Astrocyte (in vitro differentiated cells and primary cell): ENCODE measurements around the gene HECTD3. TPM values are rescaled to one million over a fixed set of nuclear protein-coding genes. Genes with fewer than 3 reads are reported as not detected.

ENCODE experiments used
- DNase-seq: peaks from one replicate; pipeline ENCODE4 v3.0.0-alpha.2; 2010; ENCODE audit warnings: low read depth
- FAIRE-seq: peaks from 2 replicates; lab custom pipeline; 2011; peaks lifted over from hg19 to GRCh38; lab: Jason Lieb, UNC
- H2AFZ ChIP-seq: 2 replicates; pipeline ENCODE4 v1.6.0; 2012; ENCODE audit warnings: low read depth, low read length, inconsistent platforms
- H3K27ac ChIP-seq: 2 replicates; pipeline ENCODE4 v1.5.1; 2011; ENCODE audit warnings: low read depth, low read length, inconsistent platforms
- H3K27me3 ChIP-seq: 2 replicates; pipeline ENCODE4 v1.6.0; 2011; ENCODE audit warnings: low read length, inconsistent platforms; ENCODE audit not compliant: insufficient read depth
- H3K36me3 ChIP-seq: 2 replicates; pipeline ENCODE4 v1.5.1; 2011; ENCODE audit warnings: low read length, inconsistent platforms; ENCODE audit not compliant: insufficient read depth
- H3K4me1 ChIP-seq: 2 replicates; pipeline ENCODE4 v1.5.1; 2011; ENCODE audit warnings: low read length, inconsistent platforms; ENCODE audit not compliant: insufficient read depth
- H3K4me2 ChIP-seq: 2 replicates; pipeline ENCODE4 v1.6.0; 2012; ENCODE audit warnings: low read length, inconsistent platforms
- H3K4me3 ChIP-seq: 2 replicates; pipeline ENCODE4 v1.5.1; 2011; ENCODE audit warnings: low read depth, mild to moderate bottlenecking, low read length, inconsistent platforms; ENCODE audit not compliant: insufficient read depth
- H3K79me2 ChIP-seq: 2 replicates; pipeline ENCODE4 v1.6.0; 2012; ENCODE audit warnings: mild to moderate bottlenecking, low read length, inconsistent platforms; ENCODE audit not compliant: insufficient read depth
- H3K9ac ChIP-seq: 2 replicates; pipeline ENCODE4 v1.6.0; 2012; ENCODE audit warnings: mild to moderate bottlenecking, low read length, inconsistent platforms
- H3K9me3 ChIP-seq: 2 replicates; pipeline ENCODE4 v1.5.1; 2012; ENCODE audit warnings: low read depth, mild to moderate bottlenecking, low read length, inconsistent platforms; ENCODE audit not compliant: insufficient read depth
- H4K20me1 ChIP-seq: 2 replicates; pipeline ENCODE4 v1.6.0; 2012; ENCODE audit warnings: low read length, inconsistent platforms; ENCODE audit not compliant: insufficient read depth
- H3K27ac Mint-ChIP-seq: one replicate; pipeline ENCODE4 v1.8.0; 2021; ENCODE audit warnings: mild to moderate bottlenecking, mixed read lengths; ENCODE audit not compliant: unreplicated experiment
- H3K27me3 Mint-ChIP-seq: one replicate; pipeline ENCODE4 v1.8.0; 2021; ENCODE audit warnings: low read depth, mixed read lengths; ENCODE audit not compliant: unreplicated experiment
- H3K36me3 Mint-ChIP-seq: one replicate; pipeline ENCODE4 v1.8.0; 2021; ENCODE audit warnings: low read depth, mixed read lengths; ENCODE audit not compliant: unreplicated experiment
- H3K4me1 Mint-ChIP-seq: one replicate; pipeline ENCODE4 v1.8.0; 2021; ENCODE audit warnings: low read depth, mixed read lengths; ENCODE audit not compliant: unreplicated experiment
- H3K4me3 Mint-ChIP-seq: one replicate; pipeline ENCODE4 v1.8.0; 2021; ENCODE audit warnings: mild to moderate bottlenecking, moderate library complexity, mixed read lengths; ENCODE audit not compliant: unreplicated experiment
- H3K9me3 Mint-ChIP-seq: one replicate; pipeline ENCODE4 v1.8.0; 2021; ENCODE audit warnings: mild to moderate bottlenecking, mixed read lengths; ENCODE audit not compliant: unreplicated experiment
- EZH2 ChIP-seq: IDR thresholded peaks from 2 replicates; pipeline ENCODE4 v1.6.1; 2012; ENCODE audit warnings: mild to moderate bottlenecking, low read length, inconsistent platforms; ENCODE audit not compliant: insufficient read depth
- total RNA-seq: library from RNA; stranded (reverse); gene quantifications from 2 replicates; pipeline ENCODE4 v1.2.1, GENCODE V29; 2021
- TF ChIP-seq, protein P1 (sequence below): IDR thresholded peaks from 2 replicates; pipeline ENCODE4 v1.5.1; 2011; ENCODE audit warnings: low read depth, mild to moderate bottlenecking, inconsistent platforms, low read length, moderate library complexity; ENCODE audit not compliant: insufficient read depth

Gene HECTD3
- total RNA-seq, 1 donor from 2014 or later, result 33.2 TPM

DNA sequence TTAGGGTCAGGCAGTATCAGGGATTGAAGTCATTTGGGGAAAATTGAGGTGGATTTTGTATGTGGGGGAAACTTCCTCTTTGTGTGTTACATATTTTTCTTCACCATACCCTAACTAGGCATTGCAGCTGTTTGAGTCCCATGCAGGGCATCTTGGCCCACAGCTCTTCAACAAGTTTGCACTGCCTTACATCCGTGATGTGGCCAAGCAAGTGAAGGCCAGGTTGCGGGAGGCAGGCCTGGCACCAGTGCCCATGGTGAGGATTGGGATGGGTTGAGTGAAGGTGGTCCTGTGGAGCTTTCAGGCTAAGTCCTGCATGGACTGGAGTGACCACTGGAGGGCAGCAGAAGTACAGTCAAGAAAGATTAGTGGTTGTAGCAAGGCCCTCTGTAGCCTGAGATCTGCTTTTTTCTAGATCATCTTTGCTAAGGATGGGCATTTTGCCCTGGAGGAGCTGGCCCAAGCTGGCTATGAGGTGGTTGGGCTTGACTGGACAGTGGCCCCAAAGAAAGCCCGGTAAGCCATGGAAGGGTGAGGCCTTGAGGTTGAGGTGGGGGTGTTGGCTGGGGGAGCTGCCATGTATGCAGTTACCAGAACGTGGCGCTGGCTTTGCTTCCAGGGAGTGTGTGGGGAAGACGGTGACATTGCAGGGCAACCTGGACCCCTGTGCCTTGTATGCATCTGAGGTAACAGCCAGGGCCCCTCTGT lies 3.4 kb upstream of the HECTD3 start:
- no peaks in the 10 kb centered on the region for H3K27me3 ChIP-seq
- TF ChIP-seq, protein P1, sequence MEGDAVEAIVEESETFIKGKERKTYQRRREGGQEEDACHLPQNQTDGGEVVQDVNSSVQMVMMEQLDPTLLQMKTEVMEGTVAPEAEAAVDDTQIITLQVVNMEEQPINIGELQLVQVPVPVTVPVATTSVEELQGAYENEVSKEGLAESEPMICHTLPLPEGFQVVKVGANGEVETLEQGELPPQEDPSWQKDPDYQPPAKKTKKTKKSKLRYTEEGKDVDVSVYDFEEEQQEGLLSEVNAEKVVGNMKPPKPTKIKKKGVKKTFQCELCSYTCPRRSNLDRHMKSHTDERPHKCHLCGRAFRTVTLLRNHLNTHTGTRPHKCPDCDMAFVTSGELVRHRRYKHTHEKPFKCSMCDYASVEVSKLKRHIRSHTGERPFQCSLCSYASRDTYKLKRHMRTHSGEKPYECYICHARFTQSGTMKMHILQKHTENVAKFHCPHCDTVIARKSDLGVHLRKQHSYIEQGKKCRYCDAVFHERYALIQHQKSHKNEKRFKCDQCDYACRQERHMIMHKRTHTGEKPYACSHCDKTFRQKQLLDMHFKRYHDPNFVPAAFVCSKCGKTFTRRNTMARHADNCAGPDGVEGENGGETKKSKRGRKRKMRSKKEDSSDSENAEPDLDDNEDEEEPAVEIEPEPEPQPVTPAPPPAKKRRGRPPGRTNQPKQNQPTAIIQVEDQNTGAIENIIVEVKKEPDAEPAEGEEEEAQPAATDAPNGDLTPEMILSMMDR, result peak; percentile 88
- TF ChIP-seq EZH2, result no peak
- FAIRE-seq, result no peak

DNA sequence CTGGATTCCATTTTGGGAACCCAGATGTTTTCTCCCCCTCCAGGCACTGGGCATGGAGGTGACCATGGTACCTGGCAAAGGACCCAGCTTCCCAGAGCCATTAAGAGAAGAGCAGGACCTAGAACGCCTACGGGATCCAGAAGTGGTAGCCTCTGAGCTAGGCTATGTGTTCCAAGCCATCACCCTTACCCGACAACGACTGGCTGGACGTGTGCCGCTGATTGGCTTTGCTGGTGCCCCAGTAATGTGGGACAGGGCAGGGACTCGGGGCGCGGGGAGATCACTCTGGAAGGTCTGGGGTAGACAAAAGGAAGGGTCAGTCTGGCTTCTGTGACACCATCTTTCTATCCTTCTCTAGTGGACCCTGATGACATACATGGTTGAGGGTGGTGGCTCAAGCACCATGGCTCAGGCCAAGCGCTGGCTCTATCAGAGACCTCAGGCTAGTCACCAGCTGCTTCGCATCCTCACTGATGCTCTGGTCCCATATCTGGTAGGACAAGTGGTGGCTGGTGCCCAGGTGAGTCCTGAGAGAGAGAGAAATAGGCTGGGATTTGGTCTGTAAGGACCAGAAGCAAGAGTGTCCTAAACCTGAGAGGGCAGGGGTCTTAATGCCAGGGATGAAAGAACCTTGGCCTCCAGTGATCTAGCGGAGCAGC lies 2.6 kb upstream of the HECTD3 start:
- H2AFZ ChIP-seq, result no peak overlapping the region
- H3K36me3 ChIP-seq, result peaks cover 18% of the 10 kb centered on the region
- H3K4me1 ChIP-seq, result peaks cover 26% of the 10 kb centered on the region
- H3K27ac ChIP-seq, result no peak overlapping the region
- Mint-ChIP-seq H3K27ac (no peak overlapping the region), H3K27me3 (no peaks in the 10 kb centered on the region), H3K9me3 (peaks cover 2% of the 10 kb centered on the region), H3K4me3 (peak overlapping the region; percentile 84), H3K36me3 (peaks cover 10% of the 10 kb centered on the region), H3K4me1 (peaks cover 18% of the 10 kb centered on the region)
- no peak for FAIRE-seq
- no peaks in the 10 kb centered on the region for H3K27me3 ChIP-seq
- DNase-seq, result no peak
- H3K9me3 ChIP-seq, result no peaks in the 10 kb centered on the region
- peaks cover 50% of the 10 kb centered on the region for H3K79me2 ChIP-seq
- no peak overlapping the region for H3K4me3 ChIP-seq
- TF ChIP-seq, protein P1, result no peak
- peak overlapping the region; percentile 96 for H3K4me2 ChIP-seq
- H4K20me1 ChIP-seq, result peaks cover 27% of the 10 kb centered on the region
- peak overlapping the region; percentile 83 for H3K9ac ChIP-seq

More for the DNA sequence above, 3.4 kb upstream of the HECTD3 start:
- peaks cover 42% of the 10 kb centered on the region for H3K79me2 ChIP-seq
- peaks cover 15% of the 10 kb centered on the region for H3K36me3 ChIP-seq
- Mint-ChIP-seq H3K4me1 (peaks cover 18% of the 10 kb centered on the region), H3K36me3 (peaks cover 4% of the 10 kb centered on the region), H3K27ac (no peak overlapping the region), H3K4me3 (peak overlapping the region; percentile 72), H3K27me3 (no peaks in the 10 kb centered on the region), H3K9me3 (peaks cover 2% of the 10 kb centered on the region)
- H3K9me3 ChIP-seq, result no peaks in the 10 kb centered on the region
- DNase-seq, result peak; percentile 55
- peaks cover 26% of the 10 kb centered on the region for H3K4me1 ChIP-seq
- H3K4me2 ChIP-seq, result peak overlapping the region; percentile 55
- H4K20me1 ChIP-seq, result peaks cover 20% of the 10 kb centered on the region
- no peak overlapping the region for H3K4me3 ChIP-seq
- H2AFZ ChIP-seq, result no peak overlapping the region
- H3K27ac ChIP-seq, result no peak overlapping the region
- peak overlapping the region; percentile 7 for H3K9ac ChIP-seq
